Measurements from ENCODE around the gene NUPR1. TPM values are rescaled to one million over a fixed set of nuclear protein-coding genes. Genes with fewer than 3 reads are reported as not detected.
"Not testable (repeated sequence)": the region's sequence is repeated elsewhere in the genome, so short reads cannot be mapped to it uniquely, and the experiment has no call there.

NUPR1 gene
- total RNA-seq, 1 donor from 2014 or later = not detected

- DNase-seq = no peak
- H3K27ac Mint-ChIP-seq (ENCODE audit: unreplicated experiment) = no peak overlapping the region
- H3K27me3 Mint-ChIP-seq (ENCODE audit: unreplicated experiment) = peaks cover 5% of the 10 kb centered on the region
- no peak overlapping the region for H3K4me3 Mint-ChIP-seq (ENCODE audit: unreplicated experiment)
- no peaks in the 10 kb centered on the region for H3K36me3 Mint-ChIP-seq (ENCODE audit: unreplicated experiment)
- TF ChIP-seq CTCF (IDR thresholded peaks at IDR 0.05; ENCODE audit: partially characterized antibody, unreplicated experiment) = no peak
- peaks cover 2% of the 10 kb centered on the region for H3K9me3 Mint-ChIP-seq (ENCODE audit: unreplicated experiment)
- H3K4me1 Mint-ChIP-seq (ENCODE audit: low read depth, unreplicated experiment) = no peaks in the 10 kb centered on the region
Measured at GRCh38 chr16:28501258-28502232, 37.2 kb downstream of the NUPR1 start.

- DNase-seq; H3K27me3 Mint-ChIP-seq (ENCODE audit: unreplicated experiment); H3K36me3 Mint-ChIP-seq (ENCODE audit: unreplicated experiment); H3K9me3 Mint-ChIP-seq (ENCODE audit: unreplicated experiment); H3K27ac Mint-ChIP-seq (ENCODE audit: unreplicated experiment); H3K4me3 Mint-ChIP-seq (ENCODE audit: unreplicated experiment); H3K4me1 Mint-ChIP-seq (ENCODE audit: low read depth, unreplicated experiment): not testable (repeated sequence)
Measured at GRCh38 chr16:28500476-28501180, 38.1 kb downstream of the NUPR1 start.

GRCh38 chr16:28499854-28500253, 38.9 kb downstream of the NUPR1 start:
- no peak for TF ChIP-seq CTCF (IDR thresholded peaks at IDR 0.05; ENCODE audit: partially characterized antibody, unreplicated experiment)
- H3K27me3 Mint-ChIP-seq (ENCODE audit: unreplicated experiment) = peaks cover 7% of the 10 kb centered on the region
- H3K36me3 Mint-ChIP-seq (ENCODE audit: unreplicated experiment) = no peaks in the 10 kb centered on the region
- H3K27ac Mint-ChIP-seq (ENCODE audit: unreplicated experiment) = no peak overlapping the region
- no peaks in the 10 kb centered on the region for H3K4me1 Mint-ChIP-seq (ENCODE audit: low read depth, unreplicated experiment)
- H3K4me3 Mint-ChIP-seq (ENCODE audit: unreplicated experiment) = no peak overlapping the region
- DNase-seq = no peak
- H3K9me3 Mint-ChIP-seq (ENCODE audit: unreplicated experiment) = peaks cover 2% of the 10 kb centered on the region

GRCh38 chr16:28498666-28499381, 40.0 kb downstream of the NUPR1 start:
- Mint-ChIP-seq H3K27ac (ENCODE audit: unreplicated experiment) (no peak overlapping the region), H3K4me3 (ENCODE audit: unreplicated experiment) (no peak overlapping the region), H3K36me3 (ENCODE audit: unreplicated experiment) (no peaks in the 10 kb centered on the region), H3K4me1 (ENCODE audit: low read depth, unreplicated experiment) (no peaks in the 10 kb centered on the region), H3K9me3 (ENCODE audit: unreplicated experiment) (peaks cover 4% of the 10 kb centered on the region), H3K27me3 (ENCODE audit: unreplicated experiment) (peaks cover 10% of the 10 kb centered on the region)
- DNase-seq = no peak
- TF ChIP-seq CTCF (IDR thresholded peaks at IDR 0.05; ENCODE audit: partially characterized antibody, unreplicated experiment) = no peak

GRCh38 chr16:28497861-28498599, 40.7 kb downstream of the NUPR1 start:
- DNase-seq = no peak
- Mint-ChIP-seq H3K4me3 (ENCODE audit: unreplicated experiment) (no peak overlapping the region), H3K9me3 (ENCODE audit: unreplicated experiment) (peaks cover 4% of the 10 kb centered on the region), H3K36me3 (ENCODE audit: unreplicated experiment) (no peaks in the 10 kb centered on the region), H3K27ac (ENCODE audit: unreplicated experiment) (no peak overlapping the region), H3K27me3 (ENCODE audit: unreplicated experiment) (peaks cover 10% of the 10 kb centered on the region), H3K4me1 (ENCODE audit: low read depth, unreplicated experiment) (no peaks in the 10 kb centered on the region)
- TF ChIP-seq CTCF (IDR thresholded peaks at IDR 0.05; ENCODE audit: partially characterized antibody, unreplicated experiment) = no peak

All from glutamatergic neuron (in vitro differentiated cells).